Fibroblast of lung (primary cell): ENCODE results near the gene SPACA4.

Experiments
- EZH2 ChIP-seq: IDR thresholded peaks from 2 replicates; pipeline ENCODE4 v1.5.1; 2012; ENCODE audit warnings: low read length, control low read depth, mild to moderate bottlenecking; ENCODE audit errors: missing control alignments
- TF ChIP-seq, protein P1 (sequence below), 2 donors: IDR thresholded peaks in 1 of 2; conservative IDR thresholded peaks in 1 of 2; 1 replicate in 1 of 2; 2 replicates in 1 of 2; pipeline ENCODE4 v1.5.1; 2011 to 2012; ENCODE audit warnings: low read length in 2 of 2, control low read depth in 1 of 2, inconsistent platforms in 1 of 2, low read depth in 1 of 2, mild to moderate bottlenecking in 1 of 2

DNA sequence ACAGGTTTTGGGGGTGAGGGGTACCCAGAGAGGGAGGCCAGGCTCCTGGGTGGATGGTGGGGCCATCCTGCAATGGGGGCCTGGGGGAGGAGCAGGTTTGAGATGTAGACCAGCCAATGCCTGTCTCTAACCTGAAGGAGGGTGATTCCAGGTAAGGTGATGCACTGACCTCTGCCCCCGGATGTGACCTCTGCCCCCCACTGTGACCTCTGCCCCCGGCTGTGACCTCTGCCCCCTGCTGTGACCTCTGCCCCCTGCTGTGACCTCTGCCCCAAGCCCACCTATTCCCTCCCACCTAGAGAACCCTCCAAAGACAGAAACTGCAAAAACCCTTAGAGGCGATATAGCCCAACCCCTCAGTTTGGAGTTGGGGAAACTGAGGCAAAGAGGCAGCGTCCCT lies 10.3 kb upstream of the SPACA4 start:
- no peak for TF ChIP-seq EZH2
- TF ChIP-seq, protein P1, sequence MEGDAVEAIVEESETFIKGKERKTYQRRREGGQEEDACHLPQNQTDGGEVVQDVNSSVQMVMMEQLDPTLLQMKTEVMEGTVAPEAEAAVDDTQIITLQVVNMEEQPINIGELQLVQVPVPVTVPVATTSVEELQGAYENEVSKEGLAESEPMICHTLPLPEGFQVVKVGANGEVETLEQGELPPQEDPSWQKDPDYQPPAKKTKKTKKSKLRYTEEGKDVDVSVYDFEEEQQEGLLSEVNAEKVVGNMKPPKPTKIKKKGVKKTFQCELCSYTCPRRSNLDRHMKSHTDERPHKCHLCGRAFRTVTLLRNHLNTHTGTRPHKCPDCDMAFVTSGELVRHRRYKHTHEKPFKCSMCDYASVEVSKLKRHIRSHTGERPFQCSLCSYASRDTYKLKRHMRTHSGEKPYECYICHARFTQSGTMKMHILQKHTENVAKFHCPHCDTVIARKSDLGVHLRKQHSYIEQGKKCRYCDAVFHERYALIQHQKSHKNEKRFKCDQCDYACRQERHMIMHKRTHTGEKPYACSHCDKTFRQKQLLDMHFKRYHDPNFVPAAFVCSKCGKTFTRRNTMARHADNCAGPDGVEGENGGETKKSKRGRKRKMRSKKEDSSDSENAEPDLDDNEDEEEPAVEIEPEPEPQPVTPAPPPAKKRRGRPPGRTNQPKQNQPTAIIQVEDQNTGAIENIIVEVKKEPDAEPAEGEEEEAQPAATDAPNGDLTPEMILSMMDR (conservative IDR thresholded peaks at IDR 0.05 in 1 of 2, IDR thresholded peaks at IDR 0.05 in 1 of 2; ENCODE audit: low read depth in 1 of 2, low read length in 2 of 2) = no peak
